Panc1 (cell line): ENCODE data around the gene DDOST. TPM values are rescaled to one million over a fixed set of nuclear protein-coding genes. Genes with fewer than 3 reads are reported as not detected.

Experiments
- ATAC-seq: fragments of 200-7000 bp; cut with Tn5 transposase; 2 replicates; pipeline ENCODE4 v1.9.1; 2020; ENCODE audit warnings: mild to moderate bottlenecking, moderate library complexity
- BruUV-seq: library from RNA; stranded (reverse); fragments of 400-500 nt; replicated peaks from 2 replicates; lab custom pipeline; 2021; lab: Mats Ljungman, UMichigan
- CTCF ChIA-PET: fragments of 300-600 bp; sonication (Branson Sonifier 250); formaldehyde crosslinking; loops from one replicate; lab custom pipeline; 2022; ENCODE audit warnings: antibody characterized with exemption; lab: Charles Lee
- POLR2A ChIA-PET: fragments of 300-600 bp; sonication (Branson Sonifier 250); formaldehyde crosslinking; loops from one replicate; lab custom pipeline; 2022; ENCODE audit warnings: antibody characterized with exemption; lab: Charles Lee
- DNase-seq: peaks from one replicate; pipeline ENCODE4 v3.0.0-alpha.2; 2010; ENCODE audit warnings: low read depth, low spot score
- H3K27ac ChIP-seq: 2 replicates; pipeline ENCODE4 v1.5.1; 2011; ENCODE audit warnings: mild to moderate bottlenecking, low read length, inconsistent platforms
- H3K27me3 ChIP-seq: fragments of 200-500 bp; sonication (Bioruptor generic); 2 replicates; pipeline ENCODE4 v1.6.0; 2014; ENCODE audit warnings: low read length, inconsistent platforms; ENCODE audit not compliant: control insufficient read depth, insufficient read depth
- H3K36me3 ChIP-seq: fragments of 200-500 bp; sonication (Bioruptor generic); 2 replicates; pipeline ENCODE4 v1.5.1; 2014; ENCODE audit warnings: inconsistent platforms, mild to moderate bottlenecking, low read length, moderate library complexity; ENCODE audit not compliant: control insufficient read depth, insufficient read depth
- H3K4me1 ChIP-seq: 2 replicates; pipeline ENCODE4 v1.5.1; 2011; ENCODE audit warnings: inconsistent platforms, mild to moderate bottlenecking, low read length, moderate library complexity; ENCODE audit not compliant: control insufficient read depth, insufficient read depth
- H3K4me3 ChIP-seq, 2 experiments: 2 replicates each; pipeline ENCODE4 v1.5.1; 2011 to 2012; ENCODE audit warnings: low read depth in 2 of 2, low read length in 2 of 2, mild to moderate bottlenecking in 2 of 2, inconsistent platforms in 1 of 2, moderate library complexity in 1 of 2
- H3K9me3 ChIP-seq: fragments of 200-500 bp; sonication (Bioruptor generic); 2 replicates; pipeline ENCODE4 v1.5.1; 2014; ENCODE audit warnings: low read depth, mild to moderate bottlenecking, inconsistent platforms, low read length, moderate library complexity; ENCODE audit not compliant: control insufficient read depth, insufficient read depth
- CTCF ChIP-seq: fragments of 450-650 bp; IDR thresholded peaks from 2 replicates; pipeline ENCODE4 v1.5.1; 2017; ENCODE audit warnings: mild to moderate bottlenecking
- POLR2AphosphoS5 ChIP-seq: IDR thresholded peaks from 2 replicates; pipeline ENCODE4 v1.6.1; 2012; ENCODE audit warnings: mild to moderate bottlenecking, low read depth, low read length, moderate library complexity
- REST ChIP-seq, 2 experiments: IDR thresholded peaks; 2 replicates each; pipeline ENCODE4 v1.6.1; 2011 to 2012; ENCODE audit warnings: low read depth in 2 of 2, control low read depth in 1 of 2, low read length in 1 of 2, mild to moderate bottlenecking in 1 of 2, moderate library complexity in 1 of 2; ENCODE audit not compliant: insufficient read depth in 1 of 2
- SIN3A ChIP-seq: IDR thresholded peaks from 2 replicates; pipeline ENCODE4 v1.6.1; 2012; ENCODE audit warnings: low read depth, mild to moderate bottlenecking, low read length, moderate library complexity, borderline replicate concordance; ENCODE audit not compliant: insufficient read depth
- TCF7L2 ChIP-seq: IDR thresholded peaks from 2 replicates; pipeline ENCODE4 v1.6.1; 2011; ENCODE audit warnings: mild to moderate bottlenecking, low read depth, low read length, inconsistent platforms
- in situ Hi-C: cut with HindIII; loops from 2 replicates; pipeline ENCODE4 v1.10.0; 2016; ENCODE audit warnings: low sequenced_read_pairs, low pct_unique_long_range_greater_than_20kb
- intact Hi-C: fragments of 100-400 bp; cut with micrococcal nuclease; formaldehyde crosslinking; loops from one replicate; pipeline ENCODE4 v1.10.0; 2022; ENCODE audit not compliant: unreplicated experiment
- total RNA-seq: library from RNA; stranded (reverse); gene quantifications from one replicate; pipeline ENCODE4 v1.2.1, GENCODE V29; 2021; ENCODE audit not compliant: unreplicated experiment

Gene DDOST
- total RNA-seq, 1 experiment from 2014 or later, result 337 TPM

- no peak overlapping the region for H3K4me3 ChIP-seq
- H3K27me3 ChIP-seq, result no peaks in the 10 kb centered on the region
- in situ Hi-C loops (no loop called here), intact Hi-C loops (no loop called here)
- no TSS peak for BruUV-seq
- DNase-seq (no peak), ATAC-seq (no peak)
- POLR2A ChIA-PET, result no interaction called here
- H3K27ac ChIP-seq, result no peak overlapping the region
- CTCF ChIA-PET, result no interaction called here
- no peak for TF ChIP-seq CTCF
- no peak for TF ChIP-seq SIN3A
- TF ChIP-seq POLR2AphosphoS5, result no peak
- TF ChIP-seq TCF7L2, result no peak
- no peak for TF ChIP-seq REST (IDR thresholded peaks at IDR 0.05; ENCODE audit: insufficient read depth in 1 of 2, low read depth in 2 of 2, low read length in 1 of 2)
- peaks cover 8% of the 10 kb centered on the region for H3K36me3 ChIP-seq
- no peaks in the 10 kb centered on the region for H3K9me3 ChIP-seq
- H3K4me1 ChIP-seq, result no peaks in the 10 kb centered on the region
Observed at GRCh38 chr1:20648946-20649345, 12.2 kb downstream of the DDOST start.

GRCh38 chr1:20648438-20648837 is 12.7 kb downstream of the DDOST start:
- no peaks in the 10 kb centered on the region for H3K27me3 ChIP-seq
- ATAC-seq, result no peak; the same call in 1 of the 2 replicates
- no peak for TF ChIP-seq POLR2AphosphoS5
- no peak for TF ChIP-seq CTCF
- no peak for TF ChIP-seq REST (IDR thresholded peaks at IDR 0.05; ENCODE audit: insufficient read depth in 1 of 2, low read depth in 2 of 2, low read length in 1 of 2)
- no peak for TF ChIP-seq TCF7L2
- TF ChIP-seq SIN3A, result no peak
- ChIA-PET CTCF (no interaction called here), POLR2A (no interaction called here)
- H3K36me3 ChIP-seq, result peaks cover 7% of the 10 kb centered on the region
- H3K9me3 ChIP-seq, result no peaks in the 10 kb centered on the region
- H3K4me1 ChIP-seq, result no peaks in the 10 kb centered on the region
- no TSS peak for BruUV-seq
- DNase-seq, result no peak
- no peak overlapping the region for H3K27ac ChIP-seq
- no peak overlapping the region for H3K4me3 ChIP-seq
- in situ Hi-C loops, result no loop called here
- intact Hi-C loops, result no loop called here
